HepG2 (cell line): ENCODE measurements around the gene GALNT10. TPM values are rescaled to one million over a fixed set of nuclear protein-coding genes. Genes with fewer than 3 reads are reported as not detected.

Experiments used
- ATAC-seq: fragments of 200-7000 bp; cut with Tn5 transposase; 3 replicates; pipeline ENCODE4 v1.9.1; 2020; ENCODE audit warnings: mild to moderate bottlenecking, moderate library complexity
- BruUV-seq: library from RNA; stranded (reverse); fragments of 400-500 nt; replicated peaks from 2 replicates; lab custom pipeline; 2021; lab: Mats Ljungman, UMichigan
- CTCF ChIA-PET: fragments of 300-600 bp; formaldehyde crosslinking; extraction: SDS; loops from one replicate; lab custom pipeline; 2021; ENCODE audit warnings: low total read pairs, inconsistent platforms, low intra/inter-chr PET ratio; lab: Yijun Ruan, JAX
- POLR2A ChIA-PET: fragments of 350-600 bp; sonication (Branson Sonifier 250); formaldehyde crosslinking; loops from one replicate; lab custom pipeline; 2020; ENCODE audit warnings: antibody characterized with exemption, inconsistent platforms; lab: Yijun Ruan, JAX
- DNase-seq: peaks from one replicate; pipeline ENCODE4 v3.0.0-alpha.2; 2015; ENCODE audit warnings: low spot score
- FAIRE-seq: peaks from 3 replicates; lab custom pipeline; 2011; peaks lifted over from hg19 to GRCh38; lab: Jason Lieb, UNC
- H2AFZ ChIP-seq: one replicate; pipeline ENCODE4 v1.6.1; 2011; ENCODE audit warnings: low read length, inconsistent platforms
- H3K27ac ChIP-seq: fragments of 300-600 bp; 3 replicates; pipeline ENCODE4 v1.8.0; 2011; ENCODE audit warnings: mixed run types, mild to moderate bottlenecking, mixed read lengths, low read length, inconsistent platforms; ENCODE audit not compliant: insufficient read depth; ENCODE audit errors: extremely low read length
- H3K27me3 ChIP-seq, 2 experiments: fragments of 200-600 bp in 1 of 2; 2 replicates in 1 of 2; 3 replicates in 1 of 2; pipeline versions ENCODE4 v1.6.0 to v1.8.0; 2011; ENCODE audit warnings: low read length in 2 of 2, mild to moderate bottlenecking in 2 of 2, moderate library complexity in 2 of 2, inconsistent platforms in 1 of 2; ENCODE audit not compliant: insufficient read depth in 2 of 2, control insufficient read depth in 1 of 2
- H3K36me3 ChIP-seq, 2 experiments: fragments of 200-600 bp in 1 of 2; replicated peaks in 1 of 2; 2 replicates in 1 of 2; 3 replicates in 1 of 2; pipeline versions ENCODE4 v1.5.1 to v1.8.0; 2011; ENCODE audit warnings: low read length in 2 of 2, inconsistent platforms in 1 of 2; ENCODE audit not compliant: insufficient read depth in 2 of 2, control insufficient read depth in 1 of 2
- H3K4me1 ChIP-seq: 2 replicates; pipeline ENCODE4 v1.5.1; 2012; ENCODE audit warnings: low read length, inconsistent platforms; ENCODE audit not compliant: insufficient read depth
- H3K4me2 ChIP-seq: 2 replicates; pipeline ENCODE4 v1.6.0; 2011; ENCODE audit warnings: low read depth, low read length, inconsistent platforms
- H3K4me3 ChIP-seq, 3 experiments: fragments of 200-600 bp in 1 of 3; sonication (generic), shearing (Covaris generic) in 1 of 3; replicated peaks in 1 of 3; 2 replicates each; pipeline ENCODE4 v1.5.1; 2011 to 2016; ENCODE audit warnings: low read length in 3 of 3, inconsistent platforms in 2 of 3, low read depth in 2 of 3, mild to moderate bottlenecking in 2 of 3, control low read depth in 1 of 3, mixed read lengths in 1 of 3; ENCODE audit not compliant: insufficient read depth in 1 of 3
- H3K79me2 ChIP-seq: one replicate; pipeline ENCODE4 v1.6.1; 2011; ENCODE audit warnings: low read length, inconsistent platforms; ENCODE audit not compliant: insufficient read depth
- H3K9ac ChIP-seq: 2 replicates; pipeline ENCODE4 v1.6.0; 2011; ENCODE audit warnings: mild to moderate bottlenecking, low read depth, low read length, inconsistent platforms; ENCODE audit not compliant: insufficient read depth
- H3K9me3 ChIP-seq: 2 replicates; pipeline ENCODE4 v1.5.1; 2012; ENCODE audit warnings: mild to moderate bottlenecking, low read length
- H4K20me1 ChIP-seq: 2 replicates; pipeline ENCODE4 v1.6.0; 2011; ENCODE audit warnings: inconsistent platforms, mild to moderate bottlenecking, low read length, moderate library complexity; ENCODE audit not compliant: insufficient read depth
- ATF7 ChIP-seq, 2 experiments: fragments of 450-650 bp in 1 of 2; sonication (generic) in 1 of 2; formaldehyde crosslinking in 1 of 2; IDR thresholded peaks; 2 replicates each; pipeline versions ENCODE4 v1.4.0 to v1.6.1; 2016 to 2020; ENCODE audit warnings: antibody characterized with exemption in 1 of 2, mild to moderate bottlenecking in 1 of 2, missing genetic modification reagents in 1 of 2
- BRD4 ChIP-seq: sonication (generic); formaldehyde crosslinking; IDR thresholded peaks from 2 replicates; pipeline ENCODE4 v1.4.0; 2020; ENCODE audit warnings: missing genetic modification reagents
- CBFB ChIP-seq: sonication (generic); formaldehyde crosslinking; IDR thresholded peaks from 2 replicates; pipeline ENCODE4 v1.4.0; 2020; ENCODE audit warnings: missing genetic modification reagents
- HNRNPUL1 ChIP-seq: fragments of 200-400 bp; formaldehyde crosslinking; IDR thresholded peaks from 2 replicates; pipeline ENCODE4 v1.6.1; 2017; ENCODE audit warnings: low read depth, mild to moderate bottlenecking, low read length, moderate library complexity
- KDM5B ChIP-seq: sonication (generic); formaldehyde crosslinking; IDR thresholded peaks from 2 replicates; pipeline ENCODE4 v1.4.0; 2020; ENCODE audit warnings: missing genetic modification reagents, mild to moderate bottlenecking, borderline replicate concordance
- LCORL ChIP-seq, 2 experiments: fragments of 450-650 bp in 1 of 2; sonication (generic) in 1 of 2; formaldehyde crosslinking in 1 of 2; IDR thresholded peaks; 2 replicates each; pipeline versions ENCODE4 v1.5.0 to v1.6.1; 2017 to 2020; ENCODE audit warnings: antibody characterized with exemption in 1 of 2, missing genetic modification reagents in 1 of 2
- SALL1 ChIP-seq: sonication (generic); formaldehyde crosslinking; IDR thresholded peaks from 2 replicates; pipeline ENCODE4 v1.8.0; 2022; ENCODE audit warnings: mild to moderate bottlenecking, missing genetic modification reagents
- SATB2 ChIP-seq: sonication (generic); formaldehyde crosslinking; IDR thresholded peaks from 2 replicates; pipeline ENCODE4 v1.5.0; 2020; ENCODE audit warnings: missing genetic modification reagents
- SUZ12 ChIP-seq: fragments of 150-350 bp; IDR thresholded peaks from 2 replicates; pipeline ENCODE4 v1.6.1; 2014; ENCODE audit warnings: low read depth, low read length
- ZNF251 ChIP-seq: sonication (generic); formaldehyde crosslinking; IDR thresholded peaks from 2 replicates; pipeline ENCODE4 v1.9.0; 2021; ENCODE audit warnings: mild to moderate bottlenecking, missing genetic modification reagents
- ZNF256 ChIP-seq: sonication (generic); formaldehyde crosslinking; conservative IDR thresholded peaks from 2 replicates; pipeline ENCODE4 v1.4.0; 2020; ENCODE audit warnings: missing genetic modification reagents
- ZNF33A ChIP-seq: sonication (generic); formaldehyde crosslinking; IDR thresholded peaks from 2 replicates; pipeline ENCODE4 v1.5.1; 2020; ENCODE audit warnings: missing genetic modification reagents, mild to moderate bottlenecking, moderate library complexity, borderline replicate concordance
- ZNF552 ChIP-seq: sonication (generic); formaldehyde crosslinking; IDR thresholded peaks from 2 replicates; pipeline ENCODE4 v1.9.0; 2022; ENCODE audit warnings: missing genetic modification reagents, mild to moderate bottlenecking, borderline replicate concordance
- ZNF766 ChIP-seq: sonication (generic); formaldehyde crosslinking; IDR thresholded peaks from 2 replicates; pipeline ENCODE4 v1.5.0; 2020; ENCODE audit warnings: missing genetic modification reagents, borderline replicate concordance
- WGBS: methylation state at CpG from one replicate; pipeline ENCODE4 v1.1.6; 2017; ENCODE audit warnings: low lambda C conversion rate; 5-methylcytosine and 5-hydroxymethylcytosine counted together
- in situ Hi-C: cut with HindIII; loops from 2 replicates; pipeline ENCODE4 v1.10.0; 2017; ENCODE audit warnings: low pct_unique_long_range_greater_than_20kb; ENCODE audit not compliant: extremely low pct_ligation_motif_present
- intact Hi-C: fragments of 100-400 bp; cut with micrococcal nuclease; formaldehyde crosslinking; loops from one replicate; pipeline ENCODE4 v1.10.0; 2022; ENCODE audit not compliant: unreplicated experiment
- polyA plus RNA-seq, 8 experiments: library from polyadenylated mRNA; depleted of rRNA in 3 of 8; stranded (reverse) in 7 of 8; unstranded in 1 of 8; fragments of >200 nt; fragmentation: Illumina TruSeq in 4 of 8; extraction: Trizol in 4 of 8; gene quantifications; 2 replicates each; pipeline versions ENCODE4 v1.2.1 to v1.2.3, GENCODE V29; 2011 to 2016; ENCODE audit warnings: low read depth in 4 of 8, missing spikeins in 1 of 8, mixed read lengths in 1 of 8; ENCODE audit not compliant: insufficient read depth in 1 of 8
- total RNA-seq, 5 experiments: library from RNA; depleted of rRNA; stranded (reverse); fragments of >200 nt; fragmentation: Illumina TruSeq; extraction: Trizol; gene quantifications; 2 replicates each; pipeline ENCODE4 v1.2.3, GENCODE V29; 2016; ENCODE audit warnings: low read depth in 1 of 5
- TF ChIP-seq, protein P1 (sequence below), 2 experiments: IDR thresholded peaks; 2 replicates each; pipeline ENCODE4 v1.6.1; 2011 to 2012; ENCODE audit warnings: low read length in 2 of 2, borderline replicate concordance in 1 of 2, low read depth in 1 of 2, mild to moderate bottlenecking in 1 of 2, moderate library complexity in 1 of 2
- TF ChIP-seq, protein P2 (sequence below): sonication (generic); formaldehyde crosslinking; IDR thresholded peaks from 2 replicates; pipeline ENCODE4 v1.4.0; 2020; ENCODE audit warnings: low read depth, mild to moderate bottlenecking, missing genetic modification reagents
- TF ChIP-seq, protein P3 (sequence below): sonication (generic); formaldehyde crosslinking; IDR thresholded peaks from 2 replicates; pipeline ENCODE4 v1.4.0; 2020; ENCODE audit warnings: low read depth, missing genetic modification reagents

GALNT10 gene
- total and polyA plus RNA-seq, 2 of the 13 experiments (the other 11 are each of a cell fraction or from before 2014, with no cell fraction given): 8.1 to 11.2 TPM

DNA sequence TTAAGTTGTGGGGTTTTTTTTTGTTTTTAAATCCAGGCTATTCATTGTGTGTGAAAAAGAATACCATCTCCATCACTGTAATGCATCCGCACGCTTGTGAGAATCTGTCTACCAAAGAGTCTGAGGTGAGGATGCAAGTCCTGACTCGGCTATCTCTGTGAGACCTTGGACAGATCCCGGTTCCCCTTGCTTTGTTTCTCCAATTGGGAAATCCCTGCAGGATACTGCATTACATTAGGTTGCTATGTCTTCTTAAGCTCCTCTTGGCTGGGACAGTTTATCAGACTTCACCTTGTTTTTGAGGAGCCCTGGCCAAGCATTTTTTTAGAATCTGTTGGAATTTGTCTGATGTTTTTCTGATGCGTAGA, 46.8 kb downstream of the GALNT10 start:
- DNase-seq (no peak), FAIRE-seq (no peak)
- BruUV-seq: no TSS peak

More for the DNA sequence above, 46.8 kb downstream of the GALNT10 start:
- H3K27me3 ChIP-seq: no peaks in the 10 kb centered on the region
- no peaks in the 10 kb centered on the region for H4K20me1 ChIP-seq
- ChIA-PET POLR2A (no interaction called here), CTCF (no interaction called here)
- in situ Hi-C loops (no loop called here), intact Hi-C loops (no loop called here)
- no peak overlapping the region for H3K4me2 ChIP-seq
- TF ChIP-seq SALL1 (CRISPR knock-in tag) (no peak), LCORL (IDR thresholded peaks at IDR 0.05) (no peak), LCORL (CRISPR knock-in tag; IDR thresholded peaks at IDR 0.05) (no peak), ZNF256 (CRISPR knock-in tag) (no peak), HNRNPUL1 (no peak), ZNF251 (CRISPR knock-in tag) (no peak), ZNF552 (CRISPR knock-in tag) (no peak), ZNF33A (CRISPR knock-in tag) (no peak), BRD4 (CRISPR knock-in tag) (no peak), SATB2 (no peak), SUZ12 (no peak), ZNF766 (CRISPR knock-in tag) (no peak), ATF7 (IDR thresholded peaks at IDR 0.05) (no peak), ATF7 (CRISPR knock-in tag; IDR thresholded peaks at IDR 0.05) (no peak), KDM5B (CRISPR knock-in tag) (no peak), CBFB (CRISPR knock-in tag) (no peak)
- TF ChIP-seq, protein P1, sequence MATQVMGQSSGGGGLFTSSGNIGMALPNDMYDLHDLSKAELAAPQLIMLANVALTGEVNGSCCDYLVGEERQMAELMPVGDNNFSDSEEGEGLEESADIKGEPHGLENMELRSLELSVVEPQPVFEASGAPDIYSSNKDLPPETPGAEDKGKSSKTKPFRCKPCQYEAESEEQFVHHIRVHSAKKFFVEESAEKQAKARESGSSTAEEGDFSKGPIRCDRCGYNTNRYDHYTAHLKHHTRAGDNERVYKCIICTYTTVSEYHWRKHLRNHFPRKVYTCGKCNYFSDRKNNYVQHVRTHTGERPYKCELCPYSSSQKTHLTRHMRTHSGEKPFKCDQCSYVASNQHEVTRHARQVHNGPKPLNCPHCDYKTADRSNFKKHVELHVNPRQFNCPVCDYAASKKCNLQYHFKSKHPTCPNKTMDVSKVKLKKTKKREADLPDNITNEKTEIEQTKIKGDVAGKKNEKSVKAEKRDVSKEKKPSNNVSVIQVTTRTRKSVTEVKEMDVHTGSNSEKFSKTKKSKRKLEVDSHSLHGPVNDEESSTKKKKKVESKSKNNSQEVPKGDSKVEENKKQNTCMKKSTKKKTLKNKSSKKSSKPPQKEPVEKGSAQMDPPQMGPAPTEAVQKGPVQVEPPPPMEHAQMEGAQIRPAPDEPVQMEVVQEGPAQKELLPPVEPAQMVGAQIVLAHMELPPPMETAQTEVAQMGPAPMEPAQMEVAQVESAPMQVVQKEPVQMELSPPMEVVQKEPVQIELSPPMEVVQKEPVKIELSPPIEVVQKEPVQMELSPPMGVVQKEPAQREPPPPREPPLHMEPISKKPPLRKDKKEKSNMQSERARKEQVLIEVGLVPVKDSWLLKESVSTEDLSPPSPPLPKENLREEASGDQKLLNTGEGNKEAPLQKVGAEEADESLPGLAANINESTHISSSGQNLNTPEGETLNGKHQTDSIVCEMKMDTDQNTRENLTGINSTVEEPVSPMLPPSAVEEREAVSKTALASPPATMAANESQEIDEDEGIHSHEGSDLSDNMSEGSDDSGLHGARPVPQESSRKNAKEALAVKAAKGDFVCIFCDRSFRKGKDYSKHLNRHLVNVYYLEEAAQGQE (IDR thresholded peaks at IDR 0.05; ENCODE audit: borderline replicate concordance in 1 of 2, low read depth in 1 of 2, low read length in 2 of 2): no peak
- TF ChIP-seq, protein P2, sequence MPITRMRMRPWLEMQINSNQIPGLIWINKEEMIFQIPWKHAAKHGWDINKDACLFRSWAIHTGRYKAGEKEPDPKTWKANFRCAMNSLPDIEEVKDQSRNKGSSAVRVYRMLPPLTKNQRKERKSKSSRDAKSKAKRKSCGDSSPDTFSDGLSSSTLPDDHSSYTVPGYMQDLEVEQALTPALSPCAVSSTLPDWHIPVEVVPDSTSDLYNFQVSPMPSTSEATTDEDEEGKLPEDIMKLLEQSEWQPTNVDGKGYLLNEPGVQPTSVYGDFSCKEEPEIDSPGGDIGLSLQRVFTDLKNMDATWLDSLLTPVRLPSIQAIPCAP (CRISPR knock-in tag): no peak
- TF ChIP-seq, protein P3, sequence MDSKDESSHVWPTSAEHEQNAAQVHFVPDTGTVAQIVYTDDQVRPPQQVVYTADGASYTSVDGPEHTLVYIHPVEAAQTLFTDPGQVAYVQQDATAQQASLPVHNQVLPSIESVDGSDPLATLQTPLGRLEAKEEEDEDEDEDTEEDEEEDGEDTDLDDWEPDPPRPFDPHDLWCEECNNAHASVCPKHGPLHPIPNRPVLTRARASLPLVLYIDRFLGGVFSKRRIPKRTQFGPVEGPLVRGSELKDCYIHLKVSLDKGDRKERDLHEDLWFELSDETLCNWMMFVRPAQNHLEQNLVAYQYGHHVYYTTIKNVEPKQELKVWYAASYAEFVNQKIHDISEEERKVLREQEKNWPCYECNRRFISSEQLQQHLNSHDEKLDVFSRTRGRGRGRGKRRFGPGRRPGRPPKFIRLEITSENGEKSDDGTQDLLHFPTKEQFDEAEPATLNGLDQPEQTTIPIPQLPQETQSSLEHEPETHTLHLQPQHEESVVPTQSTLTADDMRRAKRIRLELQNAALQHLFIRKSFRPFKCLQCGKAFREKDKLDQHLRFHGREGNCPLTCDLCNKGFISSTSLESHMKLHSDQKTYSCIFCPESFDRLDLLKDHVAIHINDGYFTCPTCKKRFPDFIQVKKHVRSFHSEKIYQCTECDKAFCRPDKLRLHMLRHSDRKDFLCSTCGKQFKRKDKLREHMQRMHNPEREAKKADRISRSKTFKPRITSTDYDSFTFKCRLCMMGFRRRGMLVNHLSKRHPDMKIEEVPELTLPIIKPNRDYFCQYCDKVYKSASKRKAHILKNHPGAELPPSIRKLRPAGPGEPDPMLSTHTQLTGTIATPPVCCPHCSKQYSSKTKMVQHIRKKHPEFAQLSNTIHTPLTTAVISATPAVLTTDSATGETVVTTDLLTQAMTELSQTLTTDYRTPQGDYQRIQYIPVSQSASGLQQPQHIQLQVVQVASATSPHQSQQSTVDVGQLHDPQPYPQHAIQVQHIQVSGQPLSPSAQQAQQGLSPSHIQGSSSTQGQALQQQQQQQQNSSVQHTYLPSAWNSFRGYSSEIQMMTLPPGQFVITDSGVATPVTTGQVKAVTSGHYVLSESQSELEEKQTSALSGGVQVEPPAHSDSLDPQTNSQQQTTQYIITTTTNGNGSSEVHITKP: no peak
- no peaks in the 10 kb centered on the region for H3K9me3 ChIP-seq
- ATAC-seq: no peak
- H3K9ac ChIP-seq: no peak overlapping the region
- no peaks in the 10 kb centered on the region for H3K79me2 ChIP-seq
- no peak overlapping the region for H2AFZ ChIP-seq
- H3K27ac ChIP-seq: no peak overlapping the region
- no peak overlapping the region for H3K4me3 ChIP-seq
- 93% methylated on average over 5 of the region's 5 CpGs for WGBS
- H3K4me1 ChIP-seq: no peaks in the 10 kb centered on the region
- no peaks in the 10 kb centered on the region for H3K36me3 ChIP-seq
